Gastrocnemius medialis (tissue), 4 donors: ENCODE data around the gene CDH4. TPM values are rescaled to one million over a fixed set of nuclear protein-coding genes. Genes with fewer than 3 reads are reported as not detected.

Experiments used
- ATAC-seq, 2 donors: fragments of 150-250 bp; one replicate each; pipeline ENCODE4 v1.9.1; 2016
- DNase-seq, 2 donors: peaks; one replicate each; pipeline ENCODE4 v3.0.0-alpha.2; 2019
- H3K27ac ChIP-seq, 4 donors: fragments of 200-600 bp; sonication (generic); 1 replicate in 1 of 4; 2 replicates in 3 of 4; pipeline ENCODE4 v1.5.1; 2016 to 2018; ENCODE audit warnings: mild to moderate bottlenecking in 2 of 4, moderate library complexity in 1 of 4
- H3K27me3 ChIP-seq, 3 donors: fragments of 200-600 bp; sonication (generic) in 2 of 3; 1 replicate in 1 of 3; 2 replicates in 2 of 3; pipeline versions ENCODE4 v1.5.1 to v1.6.0; 2016 to 2019; ENCODE audit warnings: mild to moderate bottlenecking in 1 of 3, moderate library complexity in 1 of 3
- H3K36me3 ChIP-seq, 2 donors: fragments of 200-600 bp; sonication (generic) in 1 of 2; one replicate each; pipeline ENCODE4 v1.5.1; 2017 to 2018
- H3K4me1 ChIP-seq, 2 donors: fragments of 200-600 bp; sonication (generic) in 1 of 2; one replicate each; pipeline ENCODE4 v1.5.1; 2016 to 2017; ENCODE audit warnings: mild to moderate bottlenecking in 2 of 2
- H3K4me3 ChIP-seq, 4 donors: fragments of 200-600 bp; sonication (generic) in 3 of 4; 1 replicate in 1 of 4; 2 replicates in 3 of 4; pipeline ENCODE4 v1.5.1; 2016 to 2019; ENCODE audit warnings: mild to moderate bottlenecking in 2 of 4
- H3K9me3 ChIP-seq, 3 donors: fragments of 200-600 bp; sonication (generic) in 2 of 3; 1 replicate in 1 of 3; 2 replicates in 2 of 3; pipeline ENCODE4 v1.5.1; 2016 to 2019
- CTCF ChIP-seq, 5 experiments: fragments of 450-650 bp in 3 of 5; fragments of 200-600 bp in 2 of 5; sonication (generic) in 2 of 5; IDR thresholded peaks in 4 of 5; conservative IDR thresholded peaks in 1 of 5; 1 replicate in 4 of 5; 2 replicates in 1 of 5; pipeline ENCODE4 v1.5.1; 2016 to 2019; ENCODE audit warnings: antibody characterized with exemption in 5 of 5, mild to moderate bottlenecking in 3 of 5, moderate library complexity in 3 of 5
- POLR2A ChIP-seq, 2 donors: fragments of 450-650 bp; IDR thresholded peaks; one replicate each; pipeline ENCODE4 v1.6.1; 2017; ENCODE audit warnings: antibody characterized with exemption in 2 of 2, mild to moderate bottlenecking in 2 of 2, moderate library complexity in 2 of 2
- in situ Hi-C, 4 donors: fragments of 200-750 bp; cut with MboI; loops; one replicate each; pipeline versions ENCODE4 v1.15.0 to v1.8.0; 2017; ENCODE audit warnings: low sequenced_read_pairs in 4 of 4
- intact Hi-C: fragments of 100-400 bp; cut with DNase I; formaldehyde crosslinking; loops from one replicate; pipeline ENCODE4 v1.15.1; 2023; ENCODE audit warnings: low total_unique reads
- total RNA-seq, 4 donors: library from RNA; depleted of rRNA; stranded (reverse); fragments of >200 nt; gene quantifications; one replicate each; pipeline versions ENCODE4 v1.1.0 to v1.2.3, GENCODE V29; 2016

The CDH4 gene
- total RNA-seq, 4 donors from 2014 or later, result 0.38 to 1.2 (median 0.86) TPM

GRCh38 chr20:61588411-61589385 is 336.6 kb downstream of the CDH4 start:
- TF ChIP-seq CTCF (IDR thresholded peaks at IDR 0.05 in 4 of 5, conservative IDR thresholded peaks at IDR 0.05 in 1 of 5) (no peak), POLR2A (IDR thresholded peaks at IDR 0.05) (no peak)
- H3K36me3 ChIP-seq, result no peaks in the 10 kb centered on the region
- H3K9me3 ChIP-seq, result peaks cover 0 to 10% (median 0%) of the 10 kb centered on the region in 3 donors
- no peaks in the 10 kb centered on the region for H3K27me3 ChIP-seq
- no peak overlapping the region for H3K4me3 ChIP-seq
- intact Hi-C loops (no loop called here), in situ Hi-C loops (no loop called here)
- no peak for ATAC-seq
- H3K4me1 ChIP-seq, result no peaks in the 10 kb centered on the region
- no peak for DNase-seq
- H3K27ac ChIP-seq, result no peak overlapping the region

- no peak overlapping the region for H3K27ac ChIP-seq
- H3K4me3 ChIP-seq, result no peak overlapping the region
- TF ChIP-seq POLR2A (IDR thresholded peaks at IDR 0.05), result no peak
- peaks cover 0 to 10% (median 0%) of the 10 kb centered on the region in 3 donors for H3K9me3 ChIP-seq
- no peaks in the 10 kb centered on the region for H3K27me3 ChIP-seq
- no peak for DNase-seq
- no peaks in the 10 kb centered on the region for H3K36me3 ChIP-seq
- H3K4me1 ChIP-seq, result no peaks in the 10 kb centered on the region
- ATAC-seq, result no peak
- intact Hi-C loops, result no loop called here
- in situ Hi-C loops, result no loop called here
These were observed 338.2 kb downstream of the CDH4 start for GRCh38 chr20:61590236-61590635.

- TF ChIP-seq CTCF (IDR thresholded peaks at IDR 0.05 in 4 of 5, conservative IDR thresholded peaks at IDR 0.05 in 1 of 5), result no peak
- TF ChIP-seq POLR2A (IDR thresholded peaks at IDR 0.05), result no peak
- Histone ChIP-seq H3K4me1 (no peaks in the 10 kb centered on the region), H3K27me3 (no peaks in the 10 kb centered on the region), H3K9me3 (peaks cover 0 to 10% (median 0%) of the 10 kb centered on the region in 3 donors), H3K27ac (no peak overlapping the region), H3K4me3 (no peak overlapping the region), H3K36me3 (no peaks in the 10 kb centered on the region)
- DNase-seq, result no peak
- in situ Hi-C loops, result no loop called here
- intact Hi-C loops, result no loop called here
- no peak for ATAC-seq
These were observed 341.5 kb downstream of the CDH4 start for GRCh38 chr20:61593516-61593915.

GRCh38 chr20:61594198-61594597 is 342.1 kb downstream of the CDH4 start:
- Histone ChIP-seq H3K4me3 (no peak overlapping the region), H3K36me3 (no peaks in the 10 kb centered on the region), H3K27me3 (no peaks in the 10 kb centered on the region), H3K4me1 (no peaks in the 10 kb centered on the region), H3K27ac (no peak overlapping the region), H3K9me3 (peaks cover 0 to 10% (median 0%) of the 10 kb centered on the region in 3 donors)
- in situ Hi-C loops (no loop called here), intact Hi-C loops (no loop called here)
- no peak for ATAC-seq
- TF ChIP-seq CTCF (IDR thresholded peaks at IDR 0.05 in 4 of 5, conservative IDR thresholded peaks at IDR 0.05 in 1 of 5) (no peak), POLR2A (IDR thresholded peaks at IDR 0.05) (no peak)
- DNase-seq, result no peak

GRCh38 chr20:61595216-61595615 is 343.2 kb downstream of the CDH4 start:
- H3K9me3 ChIP-seq, result peaks cover 0 to 10% (median 0%) of the 10 kb centered on the region in 3 donors
- DNase-seq, result no peak
- ATAC-seq, result no peak
- no peak for TF ChIP-seq POLR2A (IDR thresholded peaks at IDR 0.05)
- TF ChIP-seq CTCF (IDR thresholded peaks at IDR 0.05 in 4 of 5, conservative IDR thresholded peaks at IDR 0.05 in 1 of 5), result no peak
- no peak overlapping the region for H3K27ac ChIP-seq
- H3K27me3 ChIP-seq, result no peaks in the 10 kb centered on the region
- H3K4me3 ChIP-seq, result no peak overlapping the region
- H3K36me3 ChIP-seq, result no peaks in the 10 kb centered on the region
- H3K4me1 ChIP-seq, result no peaks in the 10 kb centered on the region
- in situ Hi-C loops, result no loop called here
- intact Hi-C loops, result no loop called here
